Measurements from ENCODE around the gene FBXL17.

GRCh38 chr5:107975568-107975967 lies 406.3 kb downstream of the FBXL17 start:
- TF ChIP-seq CTCF (IDR thresholded peaks at IDR 0.05): no peak
- TF ChIP-seq ZFX (IDR thresholded peaks at IDR 0.05; ENCODE audit: borderline replicate concordance): no peak

Data from 22Rv1 (cell line).